GM12878 (cell line): ENCODE data around the gene ALG1L2.
"Not testable (repeated sequence)": the region's sequence is repeated elsewhere in the genome, so short reads cannot be mapped to it uniquely, and the experiment has no call there.

Experiments used
- BMI1 ChIP-seq: fragments of 450-650 bp; IDR thresholded peaks from 2 replicates; pipeline ENCODE4 v1.6.1; 2016; ENCODE audit warnings: mild to moderate bottlenecking, moderate library complexity, borderline replicate concordance
- CTCF ChIP-seq, 3 experiments: IDR thresholded peaks in 2 of 3; conservative IDR thresholded peaks in 1 of 3; 2 replicates each; pipeline ENCODE4 v1.5.1; 2011; ENCODE audit warnings: low read depth in 3 of 3, low read length in 3 of 3, mild to moderate bottlenecking in 3 of 3, control low read depth in 2 of 3, moderate library complexity in 2 of 3, inconsistent platforms in 1 of 3, mixed read lengths in 1 of 3; ENCODE audit not compliant: control insufficient read depth in 2 of 3, insufficient read depth in 1 of 3; ENCODE audit errors: extremely low read depth in 1 of 3
- EP300 ChIP-seq, 2 experiments: fragments of 150-350 bp in 1 of 2; IDR thresholded peaks; 2 replicates each; pipeline ENCODE4 v1.6.1; 2011 to 2012; ENCODE audit warnings: low read depth in 2 of 2, low read length in 2 of 2, borderline replicate concordance in 1 of 2, improper control_type of control experiment in 1 of 2, inconsistent platforms in 1 of 2; ENCODE audit not compliant: control insufficient read depth in 1 of 2
- POLR2A ChIP-seq: IDR thresholded peaks from 2 replicates; pipeline ENCODE4 v1.6.1; 2011; ENCODE audit warnings: low read depth, mild to moderate bottlenecking, low read length
- POLR2AphosphoS5 ChIP-seq: IDR thresholded peaks from 2 replicates; pipeline ENCODE4 v1.6.1; 2011; ENCODE audit warnings: mild to moderate bottlenecking, low read length, inconsistent platforms
- RAD51 ChIP-seq: fragments of 450-650 bp; IDR thresholded peaks from 2 replicates; pipeline ENCODE4 v1.6.1; 2016; ENCODE audit warnings: moderate library complexity, mild to moderate bottlenecking, inconsistent platforms
- YY1 ChIP-seq: IDR thresholded peaks from 2 replicates; pipeline ENCODE4 v1.6.1; 2011; ENCODE audit warnings: low read depth, mild to moderate bottlenecking, low read length

GRCh38 chr3:130052965-130053364, 28.7 kb upstream of the ALG1L2 start:
- TF ChIP-seq POLR2A; POLR2AphosphoS5; BMI1; CTCF (IDR thresholded peaks at IDR 0.05 in 2 of 3, conservative IDR thresholded peaks at IDR 0.05 in 1 of 3; ENCODE audit: control insufficient read depth in 2 of 3, extremely low read depth in 1 of 3, insufficient read depth in 1 of 3, low read depth in 3 of 3, low read length in 3 of 3); YY1; RAD51; EP300 (IDR thresholded peaks at IDR 0.05; ENCODE audit: borderline replicate concordance in 1 of 2, control insufficient read depth in 1 of 2, low read depth in 2 of 2, low read length in 2 of 2): not testable (repeated sequence)
